B cell (primary cell): ENCODE data around the gene SLITRK5. TPM values are rescaled to one million over a fixed set of nuclear protein-coding genes. Genes with fewer than 3 reads are reported as not detected.

Experiments
- ATAC-seq: fragments of 200-7000 bp; cut with Tn5 transposase; one replicate; pipeline ENCODE4 v1.10.0; 2021; ENCODE audit warnings: low read depth, mild to moderate bottlenecking, moderate number of reproducible peaks, moderate library complexity
- CTCF ChIA-PET: fragments of 350-600 bp; sonication (Branson Sonifier 250); formaldehyde crosslinking; loops from one replicate; lab custom pipeline; 2021; ENCODE audit warnings: antibody characterized with exemption, inconsistent platforms; lab: Charles Lee
- POLR2A ChIA-PET: fragments of 350-600 bp; sonication (Branson Sonifier 250); formaldehyde crosslinking; loops from one replicate; lab custom pipeline; 2021; ENCODE audit warnings: antibody characterized with exemption; lab: Charles Lee
- DNase-seq: peaks from one replicate; pipeline ENCODE4 v3.0.0; 2013
- H2AFZ ChIP-seq: 2 replicates; pipeline ENCODE4 v1.6.1; 2012; ENCODE audit warnings: mild to moderate bottlenecking, low read depth, low read length; ENCODE audit not compliant: insufficient read depth, poor library complexity, severe bottlenecking
- H3K27ac ChIP-seq, 2 donors: 1 replicate in 1 of 2; 2 replicates in 1 of 2; pipeline ENCODE4 v1.5.1; 2012 to 2013; ENCODE audit warnings: low read length in 2 of 2, mild to moderate bottlenecking in 2 of 2, moderate library complexity in 1 of 2
- H3K27me3 ChIP-seq, 4 experiments: fragments of 200-600 bp in 1 of 4; sonication (generic) in 1 of 4; replicated peaks in 1 of 4; 1 replicate in 2 of 4; 2 replicates in 2 of 4; pipeline versions ENCODE4 v1.6.1 to v1.7.0; 2013 to 2016; ENCODE audit warnings: low read length in 3 of 4, mild to moderate bottlenecking in 2 of 4, mixed read lengths in 1 of 4, moderate library complexity in 1 of 4; ENCODE audit not compliant: insufficient read depth in 4 of 4, control insufficient read depth in 3 of 4; ENCODE audit errors: control extremely low read depth in 1 of 4
- H3K36me3 ChIP-seq, 2 experiments: replicated peaks in 1 of 2; 1 replicate in 1 of 2; 2 replicates in 1 of 2; pipeline versions ENCODE4 v1.6.1 to v1.7.1; 2013; ENCODE audit warnings: low read length in 1 of 2; ENCODE audit not compliant: insufficient read depth in 2 of 2, control insufficient read depth in 1 of 2; ENCODE audit errors: control extremely low read depth in 1 of 2, extremely low read depth in 1 of 2
- H3K4me1 ChIP-seq, 2 donors: fragments of 200-600 bp in 1 of 2; sonication (generic) in 1 of 2; 1 replicate in 1 of 2; 2 replicates in 1 of 2; pipeline versions ENCODE4 v1.5.1 to v1.6.1; 2013 to 2017; ENCODE audit warnings: low read length in 2 of 2; ENCODE audit not compliant: control insufficient read depth in 2 of 2, insufficient read depth in 2 of 2
- H3K4me2 ChIP-seq: replicated peaks from 2 replicates; pipeline ENCODE3; 2012; ENCODE audit warnings: mild to moderate bottlenecking, low read depth, low read length; ENCODE audit not compliant: poor library complexity, severe bottlenecking
- H3K4me3 ChIP-seq, 5 experiments: fragments of 200-600 bp in 1 of 5; sonication (generic) in 1 of 5; 1 replicate in 3 of 5; 2 replicates in 2 of 5; pipeline versions ENCODE4 v1.5.1 to v1.7.0; 2011 to 2016; ENCODE audit warnings: low read length in 4 of 5, mild to moderate bottlenecking in 4 of 5, low read depth in 2 of 5, control low read depth in 1 of 5, moderate library complexity in 1 of 5; ENCODE audit not compliant: insufficient read depth in 1 of 5; ENCODE audit errors: control extremely low read depth in 1 of 5, extremely low read depth in 1 of 5
- H3K79me2 ChIP-seq: fragments of 200-600 bp; sonication (generic); one replicate; pipeline ENCODE4 v1.6.0; 2016; ENCODE audit warnings: low read length; ENCODE audit not compliant: control insufficient read depth, insufficient read depth
- H3K9ac ChIP-seq: fragments of 200-600 bp; sonication (generic); 2 replicates; pipeline ENCODE4 v1.6.1; 2017; ENCODE audit warnings: mild to moderate bottlenecking, low read length, moderate library complexity
- H3K9me3 ChIP-seq, 3 donors: one replicate each; pipeline versions ENCODE4 v1.6.1 to v1.7.1; 2013; ENCODE audit warnings: low read length in 2 of 3; ENCODE audit not compliant: control insufficient read depth in 2 of 3, insufficient read depth in 1 of 3; ENCODE audit errors: control extremely low read depth in 1 of 3
- H4K20me1 ChIP-seq: 2 replicates; pipeline ENCODE4 v1.6.0; 2012; ENCODE audit warnings: mild to moderate bottlenecking, low read length; ENCODE audit not compliant: insufficient read depth, control insufficient read depth, poor library complexity, severe bottlenecking
- H3K27ac Mint-ChIP-seq: one replicate; pipeline ENCODE4 v1.8.0; 2021; ENCODE audit warnings: mixed read lengths
- H3K27me3 Mint-ChIP-seq: one replicate; pipeline ENCODE4 v1.8.0; 2021; ENCODE audit warnings: mixed read lengths
- H3K4me1 Mint-ChIP-seq: one replicate; pipeline ENCODE4 v1.8.0; 2021; ENCODE audit warnings: mixed read lengths
- H3K4me3 Mint-ChIP-seq: one replicate; pipeline ENCODE4 v1.8.0; 2021; ENCODE audit warnings: mixed read lengths
- H3K9me3 Mint-ChIP-seq: one replicate; pipeline ENCODE4 v1.8.0; 2022; ENCODE audit warnings: mixed read lengths; ENCODE audit not compliant: insufficient read depth
- EZH2 ChIP-seq: IDR thresholded peaks from 2 replicates; pipeline ENCODE4 v1.6.1; 2012; ENCODE audit warnings: borderline replicate concordance, low read depth, mild to moderate bottlenecking, moderate library complexity, low read length; ENCODE audit not compliant: insufficient read depth, poor library complexity, severe bottlenecking
- WGBS: methylation state at CpG from one replicate; pipeline ENCODE4 v1.1.5; 2013; ENCODE audit warnings: missing lambda C conversion rate; ENCODE audit not compliant: insufficient coverage; 5-methylcytosine and 5-hydroxymethylcytosine counted together
- intact Hi-C: fragments of 100-400 bp; cut with micrococcal nuclease; formaldehyde crosslinking; loops from one replicate; pipeline ENCODE4 v1.10.0; 2022
- polyA plus RNA-seq: library from polyadenylated mRNA; depleted of rRNA; stranded (reverse); fragments of >200 nt; gene quantifications from 2 replicates; pipeline ENCODE4 v1.2.3, GENCODE V29; 2012
- total RNA-seq, 2 donors: library from RNA; stranded (reverse); fragments of 120-200 nt in 1 of 2; gene quantifications; 1 replicate in 1 of 2; 2 replicates in 1 of 2; pipeline versions ENCODE4 v1.2.3 to v1.2.4, GENCODE V29; 2013 to 2022
- TF ChIP-seq, protein P1 (sequence below): fragments of 200-600 bp; IDR thresholded peaks from one replicate; pipeline ENCODE4 v1.8.0; 2022; ENCODE audit warnings: antibody characterized with exemption, mild to moderate bottlenecking

SLITRK5 gene
- total and polyA plus RNA-seq, 2 donors (not counting 1 experiment from before 2014, with no cell fraction given): 0.01 TPM; not detected in 1

DNA sequence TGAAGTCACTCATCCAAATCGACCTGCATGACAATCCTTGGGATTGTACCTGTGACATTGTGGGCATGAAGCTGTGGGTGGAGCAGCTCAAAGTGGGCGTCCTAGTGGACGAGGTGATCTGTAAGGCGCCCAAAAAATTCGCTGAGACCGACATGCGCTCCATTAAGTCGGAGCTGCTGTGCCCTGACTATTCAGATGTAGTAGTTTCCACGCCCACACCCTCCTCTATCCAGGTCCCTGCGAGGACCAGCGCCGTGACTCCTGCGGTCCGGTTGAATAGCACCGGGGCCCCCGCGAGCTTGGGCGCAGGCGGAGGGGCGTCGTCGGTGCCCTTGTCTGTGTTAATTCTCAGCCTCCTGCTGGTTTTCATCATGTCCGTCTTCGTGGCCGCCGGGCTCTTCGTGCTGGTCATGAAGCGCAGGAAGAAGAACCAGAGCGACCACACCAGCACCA lies 5.9 kb downstream of the SLITRK5 start:
- 56% methylated on average over 29 of the region's 29 CpGs for WGBS
- H3K4me1 Mint-ChIP-seq: peaks cover 37% of the 10 kb centered on the region
- Histone ChIP-seq H3K9me3 (peaks cover 0 to 27% (median 3%) of the 10 kb centered on the region in 3 donors), H3K4me1 (peaks cover 34 to 50% of the 10 kb centered on the region in 2 donors), H3K4me3 (peak overlapping the region in 2 of 5 experiments; percentile 16 to 52), H3K27me3 (peaks cover 0 to 52% (median 34%) of the 10 kb centered on the region in 4 experiments), H3K4me2 (peak overlapping the region; percentile 87), H3K36me3 (no peaks in the 10 kb centered on the region), H4K20me1 (no peaks in the 10 kb centered on the region), H3K79me2 (no peaks in the 10 kb centered on the region), H2AFZ (peak overlapping the region; percentile 65), H3K9ac (peak overlapping the region; percentile 59), H3K27ac (no peak overlapping the region)
- H3K4me3 Mint-ChIP-seq: peak overlapping the region; percentile 76
- no peak for DNase-seq
- TF ChIP-seq, protein P1, sequence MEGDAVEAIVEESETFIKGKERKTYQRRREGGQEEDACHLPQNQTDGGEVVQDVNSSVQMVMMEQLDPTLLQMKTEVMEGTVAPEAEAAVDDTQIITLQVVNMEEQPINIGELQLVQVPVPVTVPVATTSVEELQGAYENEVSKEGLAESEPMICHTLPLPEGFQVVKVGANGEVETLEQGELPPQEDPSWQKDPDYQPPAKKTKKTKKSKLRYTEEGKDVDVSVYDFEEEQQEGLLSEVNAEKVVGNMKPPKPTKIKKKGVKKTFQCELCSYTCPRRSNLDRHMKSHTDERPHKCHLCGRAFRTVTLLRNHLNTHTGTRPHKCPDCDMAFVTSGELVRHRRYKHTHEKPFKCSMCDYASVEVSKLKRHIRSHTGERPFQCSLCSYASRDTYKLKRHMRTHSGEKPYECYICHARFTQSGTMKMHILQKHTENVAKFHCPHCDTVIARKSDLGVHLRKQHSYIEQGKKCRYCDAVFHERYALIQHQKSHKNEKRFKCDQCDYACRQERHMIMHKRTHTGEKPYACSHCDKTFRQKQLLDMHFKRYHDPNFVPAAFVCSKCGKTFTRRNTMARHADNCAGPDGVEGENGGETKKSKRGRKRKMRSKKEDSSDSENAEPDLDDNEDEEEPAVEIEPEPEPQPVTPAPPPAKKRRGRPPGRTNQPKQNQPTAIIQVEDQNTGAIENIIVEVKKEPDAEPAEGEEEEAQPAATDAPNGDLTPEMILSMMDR: no peak
- no peak for TF ChIP-seq EZH2
- H3K27ac Mint-ChIP-seq: no peak overlapping the region
- CTCF ChIA-PET: no interaction called here
- POLR2A ChIA-PET: no interaction called here
- ATAC-seq: no peak
- no peaks in the 10 kb centered on the region for H3K9me3 Mint-ChIP-seq
- peaks cover 37% of the 10 kb centered on the region for H3K27me3 Mint-ChIP-seq
- intact Hi-C loops: no loop called here

DNA sequence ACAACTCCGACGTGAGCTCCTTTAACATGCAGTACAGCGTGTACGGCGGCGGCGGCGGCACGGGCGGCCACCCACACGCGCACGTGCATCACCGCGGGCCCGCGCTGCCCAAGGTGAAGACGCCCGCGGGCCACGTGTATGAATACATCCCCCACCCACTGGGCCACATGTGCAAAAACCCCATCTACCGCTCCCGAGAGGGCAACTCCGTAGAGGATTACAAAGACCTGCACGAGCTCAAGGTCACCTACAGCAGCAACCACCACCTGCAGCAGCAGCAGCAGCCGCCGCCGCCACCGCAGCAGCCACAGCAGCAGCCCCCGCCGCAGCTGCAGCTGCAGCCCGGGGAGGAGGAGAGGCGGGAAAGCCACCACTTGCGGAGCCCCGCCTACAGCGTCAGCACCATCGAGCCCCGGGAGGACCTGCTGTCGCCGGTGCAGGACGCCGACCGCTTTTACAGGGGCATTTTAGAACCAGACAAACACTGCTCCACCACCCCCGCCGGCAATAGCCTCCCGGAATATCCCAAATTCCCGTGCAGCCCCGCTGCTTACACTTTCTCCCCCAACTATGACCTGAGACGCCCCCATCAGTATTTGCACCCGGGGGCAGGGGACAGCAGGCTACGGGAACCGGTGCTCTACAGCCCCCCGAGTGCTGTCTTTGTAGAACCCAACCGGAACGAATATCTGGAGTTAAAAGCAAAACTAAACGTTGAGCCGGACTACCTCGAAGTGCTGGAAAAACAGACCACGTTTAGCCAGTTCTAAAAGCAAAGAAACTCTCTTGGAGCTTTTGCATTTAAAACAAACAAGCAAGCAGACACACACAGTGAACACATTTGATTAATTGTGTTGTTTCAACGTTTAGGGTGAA lies 6.6 kb downstream of the SLITRK5 start:
- ATAC-seq: peak; percentile 39
- H3K27ac ChIP-seq: no peak overlapping the region
- no peaks in the 10 kb centered on the region for H3K79me2 ChIP-seq
- Mint-ChIP-seq H3K9me3 (no peaks in the 10 kb centered on the region), H3K4me3 (peak overlapping the region; percentile 76), H3K4me1 (peaks cover 35% of the 10 kb centered on the region), H3K27ac (no peak overlapping the region), H3K27me3 (peaks cover 34% of the 10 kb centered on the region)
- ChIA-PET POLR2A (no interaction called here), CTCF (no interaction called here)
- H2AFZ ChIP-seq: peak overlapping the region; percentile 65
- peak overlapping the region; percentile 59 for H3K9ac ChIP-seq
- H3K4me3 ChIP-seq: peak overlapping the region; percentile 21 to 64 (median 52)
- H3K27me3 ChIP-seq: peaks cover 0 to 47% (median 32%) of the 10 kb centered on the region in 4 experiments
- H4K20me1 ChIP-seq: no peaks in the 10 kb centered on the region
- peaks cover 29 to 46% of the 10 kb centered on the region in 2 donors for H3K4me1 ChIP-seq
- H3K36me3 ChIP-seq: no peaks in the 10 kb centered on the region
- WGBS: 7% methylated on average over 58 of the region's 60 CpGs
- intact Hi-C loops: no loop called here
- TF ChIP-seq, protein P1: no peak
- TF ChIP-seq EZH2: no peak
- H3K4me2 ChIP-seq: peak overlapping the region; percentile 87
- DNase-seq: peak; percentile 30
- H3K9me3 ChIP-seq: peaks cover 0 to 27% (median 3%) of the 10 kb centered on the region in 3 donors
